OCI-LY7 (cell line): ENCODE data around the gene PTPRO.

Source experiments
- EZH2phosphoT487 ChIP-seq: fragments of 200-600 bp; sonication (generic); IDR thresholded peaks from 2 replicates; pipeline ENCODE4 v1.6.1; 2018; ENCODE audit warnings: low read depth, borderline replicate concordance, mild to moderate bottlenecking, mixed run types, antibody characterized with exemption, low read length, moderate library complexity, mixed read lengths
- TF ChIP-seq, protein P1 (sequence below): fragments of 200-600 bp; sonication (generic); conservative IDR thresholded peaks from 2 replicates; pipeline ENCODE4 v1.5.1; 2014; ENCODE audit warnings: mild to moderate bottlenecking, antibody characterized with exemption, low read length, moderate library complexity, mixed read lengths

DNA sequence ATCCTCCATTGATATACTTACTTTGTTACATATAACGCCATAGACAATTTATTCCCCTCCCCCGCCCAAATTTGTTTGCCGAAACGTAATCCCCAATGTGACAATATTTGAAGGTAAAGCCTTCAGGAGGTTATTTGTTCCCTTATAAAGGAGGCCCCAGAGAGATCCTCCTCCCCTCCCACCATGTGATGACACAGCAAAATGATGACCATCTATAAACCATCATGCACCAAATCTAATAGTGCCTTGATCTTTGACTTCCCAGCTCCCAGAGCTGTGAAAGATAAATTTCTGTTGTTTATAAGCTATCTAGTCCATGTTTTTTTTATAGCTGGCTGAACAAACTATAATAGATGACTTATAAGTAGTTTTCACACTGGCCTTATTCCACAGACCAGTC, 122.2 kb downstream of the PTPRO start:
- TF ChIP-seq, protein P1, sequence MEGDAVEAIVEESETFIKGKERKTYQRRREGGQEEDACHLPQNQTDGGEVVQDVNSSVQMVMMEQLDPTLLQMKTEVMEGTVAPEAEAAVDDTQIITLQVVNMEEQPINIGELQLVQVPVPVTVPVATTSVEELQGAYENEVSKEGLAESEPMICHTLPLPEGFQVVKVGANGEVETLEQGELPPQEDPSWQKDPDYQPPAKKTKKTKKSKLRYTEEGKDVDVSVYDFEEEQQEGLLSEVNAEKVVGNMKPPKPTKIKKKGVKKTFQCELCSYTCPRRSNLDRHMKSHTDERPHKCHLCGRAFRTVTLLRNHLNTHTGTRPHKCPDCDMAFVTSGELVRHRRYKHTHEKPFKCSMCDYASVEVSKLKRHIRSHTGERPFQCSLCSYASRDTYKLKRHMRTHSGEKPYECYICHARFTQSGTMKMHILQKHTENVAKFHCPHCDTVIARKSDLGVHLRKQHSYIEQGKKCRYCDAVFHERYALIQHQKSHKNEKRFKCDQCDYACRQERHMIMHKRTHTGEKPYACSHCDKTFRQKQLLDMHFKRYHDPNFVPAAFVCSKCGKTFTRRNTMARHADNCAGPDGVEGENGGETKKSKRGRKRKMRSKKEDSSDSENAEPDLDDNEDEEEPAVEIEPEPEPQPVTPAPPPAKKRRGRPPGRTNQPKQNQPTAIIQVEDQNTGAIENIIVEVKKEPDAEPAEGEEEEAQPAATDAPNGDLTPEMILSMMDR, result no peak
- TF ChIP-seq EZH2phosphoT487, result no peak
